Liver (tissue), 3 donors: ENCODE results near the gene BPHL.

Experiments
- EGR1 ChIP-seq, 2 donors: IDR thresholded peaks; 2 replicates each; pipeline ENCODE4 v1.6.1; 2016 to 2018; ENCODE audit warnings: antibody characterized with exemption in 2 of 2, low read depth in 2 of 2
- FOXA1 ChIP-seq: IDR thresholded peaks from 2 replicates; pipeline ENCODE4 v1.6.1; 2016; ENCODE audit warnings: antibody characterized with exemption
- GABPA ChIP-seq, 2 donors: IDR thresholded peaks in 1 of 2; conservative IDR thresholded peaks in 1 of 2; 2 replicates each; pipeline ENCODE4 v1.6.1; 2016; ENCODE audit warnings: antibody characterized with exemption in 2 of 2, mild to moderate bottlenecking in 1 of 2, moderate library complexity in 1 of 2
- NR2F2 ChIP-seq: IDR thresholded peaks from 2 replicates; pipeline ENCODE4 v1.6.1; 2016; ENCODE audit warnings: antibody characterized with exemption
- RAD21 ChIP-seq, 2 donors: IDR thresholded peaks; 2 replicates each; pipeline ENCODE4 v1.6.1; 2016; ENCODE audit warnings: antibody characterized with exemption in 2 of 2, mild to moderate bottlenecking in 2 of 2
- SP1 ChIP-seq: IDR thresholded peaks from 2 replicates; pipeline ENCODE4 v1.6.1; 2018; ENCODE audit warnings: antibody characterized with exemption, mild to moderate bottlenecking
- TAF1 ChIP-seq: conservative IDR thresholded peaks from 2 replicates; pipeline ENCODE4 v1.6.1; 2016; ENCODE audit warnings: antibody characterized with exemption, mild to moderate bottlenecking
- YY1 ChIP-seq: IDR thresholded peaks from 2 replicates; pipeline ENCODE4 v1.6.1; 2016; ENCODE audit warnings: antibody characterized with exemption, mild to moderate bottlenecking
- TF ChIP-seq, protein P1 (sequence below): fragments of 150-350 bp; IDR thresholded peaks from 2 replicates; pipeline ENCODE4 v1.5.1; 2017; ENCODE audit warnings: improper control_type of control experiment, low read depth, low read length; ENCODE audit not compliant: missing input control
- TF ChIP-seq, protein P2 (sequence below): IDR thresholded peaks from 2 replicates; pipeline ENCODE4 v1.6.1; 2016; ENCODE audit warnings: antibody characterized with exemption
- TF ChIP-seq, protein P3 (sequence below): IDR thresholded peaks from 2 replicates; pipeline ENCODE4 v1.6.1; 2016; ENCODE audit warnings: antibody characterized with exemption
- TF ChIP-seq, protein P4 (sequence below): IDR thresholded peaks from 2 replicates; pipeline ENCODE4 v1.6.1; 2016; ENCODE audit warnings: antibody characterized with exemption
- donor health status: healthy.
- donor health status: healthy.

DNA sequence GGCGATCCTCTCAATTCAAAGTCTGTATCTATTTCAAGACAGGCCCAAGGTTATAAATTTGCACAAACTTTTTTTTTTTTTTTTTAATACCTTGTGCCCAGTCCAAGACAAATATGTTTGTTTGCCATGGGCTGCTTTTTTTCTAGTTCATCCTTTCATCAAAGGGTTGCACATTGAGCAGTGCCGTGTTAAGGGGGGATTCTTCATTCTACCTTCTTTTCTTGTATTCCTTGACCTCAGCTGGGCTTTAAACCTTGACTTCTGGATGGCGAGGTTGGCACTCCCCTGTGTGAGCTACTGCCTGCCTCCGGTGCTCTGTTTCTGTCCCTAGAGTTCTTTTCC is 42.8 kb upstream of the BPHL start:
- TF ChIP-seq, protein P1, sequence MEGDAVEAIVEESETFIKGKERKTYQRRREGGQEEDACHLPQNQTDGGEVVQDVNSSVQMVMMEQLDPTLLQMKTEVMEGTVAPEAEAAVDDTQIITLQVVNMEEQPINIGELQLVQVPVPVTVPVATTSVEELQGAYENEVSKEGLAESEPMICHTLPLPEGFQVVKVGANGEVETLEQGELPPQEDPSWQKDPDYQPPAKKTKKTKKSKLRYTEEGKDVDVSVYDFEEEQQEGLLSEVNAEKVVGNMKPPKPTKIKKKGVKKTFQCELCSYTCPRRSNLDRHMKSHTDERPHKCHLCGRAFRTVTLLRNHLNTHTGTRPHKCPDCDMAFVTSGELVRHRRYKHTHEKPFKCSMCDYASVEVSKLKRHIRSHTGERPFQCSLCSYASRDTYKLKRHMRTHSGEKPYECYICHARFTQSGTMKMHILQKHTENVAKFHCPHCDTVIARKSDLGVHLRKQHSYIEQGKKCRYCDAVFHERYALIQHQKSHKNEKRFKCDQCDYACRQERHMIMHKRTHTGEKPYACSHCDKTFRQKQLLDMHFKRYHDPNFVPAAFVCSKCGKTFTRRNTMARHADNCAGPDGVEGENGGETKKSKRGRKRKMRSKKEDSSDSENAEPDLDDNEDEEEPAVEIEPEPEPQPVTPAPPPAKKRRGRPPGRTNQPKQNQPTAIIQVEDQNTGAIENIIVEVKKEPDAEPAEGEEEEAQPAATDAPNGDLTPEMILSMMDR = no peak
- TF ChIP-seq NR2F2 (no peak), YY1 (no peak), GABPA (IDR thresholded peaks at IDR 0.05 in 1 of 2, conservative IDR thresholded peaks at IDR 0.05 in 1 of 2) (no peak), TAF1 (no peak), FOXA1 (no peak), SP1 (peak; percentile 43), RAD21 (IDR thresholded peaks at IDR 0.05) (no peak), EGR1 (IDR thresholded peaks at IDR 0.05; ENCODE audit: low read depth in 2 of 2) (peak in 1 of 2 donors; percentile 14)
- TF ChIP-seq, protein P2, sequence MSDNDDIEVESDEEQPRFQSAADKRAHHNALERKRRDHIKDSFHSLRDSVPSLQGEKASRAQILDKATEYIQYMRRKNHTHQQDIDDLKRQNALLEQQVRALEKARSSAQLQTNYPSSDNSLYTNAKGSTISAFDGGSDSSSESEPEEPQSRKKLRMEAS = no peak
- TF ChIP-seq, protein P3, sequence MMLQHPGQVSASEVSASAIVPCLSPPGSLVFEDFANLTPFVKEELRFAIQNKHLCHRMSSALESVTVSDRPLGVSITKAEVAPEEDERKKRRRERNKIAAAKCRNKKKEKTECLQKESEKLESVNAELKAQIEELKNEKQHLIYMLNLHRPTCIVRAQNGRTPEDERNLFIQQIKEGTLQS = no peak
- TF ChIP-seq, protein P4, sequence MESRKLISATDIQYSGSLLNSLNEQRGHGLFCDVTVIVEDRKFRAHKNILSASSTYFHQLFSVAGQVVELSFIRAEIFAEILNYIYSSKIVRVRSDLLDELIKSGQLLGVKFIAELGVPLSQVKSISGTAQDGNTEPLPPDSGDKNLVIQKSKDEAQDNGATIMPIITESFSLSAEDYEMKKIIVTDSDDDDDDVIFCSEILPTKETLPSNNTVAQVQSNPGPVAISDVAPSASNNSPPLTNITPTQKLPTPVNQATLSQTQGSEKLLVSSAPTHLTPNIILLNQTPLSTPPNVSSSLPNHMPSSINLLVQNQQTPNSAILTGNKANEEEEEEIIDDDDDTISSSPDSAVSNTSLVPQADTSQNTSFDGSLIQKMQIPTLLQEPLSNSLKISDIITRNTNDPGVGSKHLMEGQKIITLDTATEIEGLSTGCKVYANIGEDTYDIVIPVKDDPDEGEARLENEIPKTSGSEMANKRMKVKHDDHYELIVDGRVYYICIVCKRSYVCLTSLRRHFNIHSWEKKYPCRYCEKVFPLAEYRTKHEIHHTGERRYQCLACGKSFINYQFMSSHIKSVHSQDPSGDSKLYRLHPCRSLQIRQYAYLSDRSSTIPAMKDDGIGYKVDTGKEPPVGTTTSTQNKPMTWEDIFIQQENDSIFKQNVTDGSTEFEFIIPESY = no peak
